Measurements from ENCODE around the gene OR4K14.

DNA sequence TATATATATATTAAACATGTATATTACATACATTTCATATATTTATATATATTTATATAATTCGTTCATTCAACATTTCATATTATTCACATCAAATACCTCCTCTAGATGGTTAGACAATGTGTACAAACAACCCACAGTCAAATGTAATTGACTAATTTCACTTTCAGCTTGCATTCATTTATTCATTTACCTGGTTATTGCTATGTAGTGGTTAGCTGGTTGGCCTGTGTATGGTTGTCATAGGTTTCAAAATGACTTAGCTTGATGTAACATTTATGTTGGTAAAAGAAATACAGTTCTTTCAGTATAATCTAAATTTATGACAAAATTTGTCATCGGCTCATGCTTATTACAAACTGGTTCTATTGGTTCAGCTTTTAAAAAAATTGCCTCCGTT lies 16.3 kb upstream of the OR4K14 start:
- TF ChIP-seq CTCF (IDR thresholded peaks at IDR 0.05): no peak
- TF ChIP-seq ZFX (IDR thresholded peaks at IDR 0.05; ENCODE audit: borderline replicate concordance): no peak
